GM23338 (cell line): ENCODE measurements around the gene ZNF664. TPM values are rescaled to one million over a fixed set of nuclear protein-coding genes. Genes with fewer than 3 reads are reported as not detected.

Source experiments
- ATAC-seq: fragments of 200-7000 bp; cut with Tn5 transposase; 3 replicates; pipeline ENCODE4 v1.9.1; 2020
- DNase-seq: peaks from one replicate; pipeline ENCODE4 v3.0.0-alpha.2; 2015; ENCODE audit warnings: low spot score
- H2AFZ ChIP-seq: fragments of 200-600 bp; sonication (generic); 2 replicates; pipeline ENCODE4 v1.8.0; 2016; ENCODE audit warnings: antibody characterized with exemption, mild to moderate bottlenecking, moderate library complexity
- H3F3A ChIP-seq: fragments of 200-600 bp; sonication (generic); replicated peaks from 2 replicates; pipeline ENCODE4 v1.8.0; 2017; ENCODE audit warnings: antibody characterized with exemption, mixed run types, low read depth
- H3K27ac ChIP-seq: fragments of 200-600 bp; sonication (generic); 2 replicates; pipeline ENCODE4 v1.6.1; 2016; ENCODE audit warnings: low read depth
- H3K27me3 ChIP-seq: fragments of 200-600 bp; sonication (generic); 2 replicates; pipeline ENCODE4 v1.8.0; 2016; ENCODE audit warnings: mild to moderate bottlenecking, mixed run types, moderate library complexity; ENCODE audit not compliant: insufficient read depth
- H3K36me3 ChIP-seq: fragments of 200-600 bp; sonication (generic); 2 replicates; pipeline ENCODE4 v1.8.0; 2016; ENCODE audit warnings: mild to moderate bottlenecking; ENCODE audit not compliant: insufficient read depth
- H3K4me1 ChIP-seq: fragments of 200-600 bp; sonication (generic); 2 replicates; pipeline ENCODE4 v1.8.0; 2016; ENCODE audit warnings: mild to moderate bottlenecking, moderate library complexity; ENCODE audit not compliant: insufficient read depth
- H3K4me2 ChIP-seq: fragments of 200-600 bp; sonication (generic); 2 replicates; pipeline ENCODE4 v1.7.1; 2017; ENCODE audit warnings: mixed run types
- H3K4me3 ChIP-seq: fragments of 200-600 bp; sonication (generic); 2 replicates; pipeline ENCODE4 v1.6.1; 2016; ENCODE audit warnings: mixed run types
- H3K79me2 ChIP-seq: fragments of 200-600 bp; sonication (generic); replicated peaks from 2 replicates; pipeline ENCODE4 v1.8.0; 2017; ENCODE audit warnings: mild to moderate bottlenecking; ENCODE audit not compliant: insufficient read depth
- H3K9me2 ChIP-seq: fragments of 200-600 bp; sonication (generic); 2 replicates; pipeline ENCODE4 v1.8.0; 2017; ENCODE audit not compliant: insufficient read depth
- H4K20me1 ChIP-seq: fragments of 200-600 bp; sonication (generic); replicated peaks from 2 replicates; pipeline ENCODE4 v1.8.0; 2017; ENCODE audit warnings: mild to moderate bottlenecking; ENCODE audit not compliant: insufficient read depth
- H3K27ac Mint-ChIP-seq: 2 replicates; pipeline ENCODE4 v1.8.0; 2020; ENCODE audit warnings: inconsistent platforms, mild to moderate bottlenecking, moderate library complexity, mixed read lengths
- H3K27me3 Mint-ChIP-seq: 3 replicates; pipeline ENCODE4 v1.8.0; 2022; ENCODE audit warnings: low read depth, mild to moderate bottlenecking, moderate library complexity, mixed read lengths, inconsistent platforms; ENCODE audit not compliant: insufficient read depth, poor library complexity
- H3K36me3 Mint-ChIP-seq: 3 replicates; pipeline ENCODE4 v1.8.0; 2021; ENCODE audit warnings: low read depth, mild to moderate bottlenecking, inconsistent platforms, moderate library complexity, mixed read lengths
- H3K4me1 Mint-ChIP-seq: 3 replicates; pipeline ENCODE4 v1.8.0; 2020; ENCODE audit warnings: mild to moderate bottlenecking, inconsistent platforms, mixed read lengths
- H3K4me3 Mint-ChIP-seq: 3 replicates; pipeline ENCODE4 v1.8.0; 2021; ENCODE audit warnings: moderate library complexity, mild to moderate bottlenecking, inconsistent platforms, mixed read lengths
- H3K9me3 Mint-ChIP-seq: 3 replicates; pipeline ENCODE4 v1.8.0; 2020; ENCODE audit warnings: moderate library complexity, mild to moderate bottlenecking, inconsistent platforms, mixed read lengths
- CREB1 ChIP-seq: fragments of 250-450 bp; sonication (Bioruptor Pico); IDR thresholded peaks from 2 replicates; pipeline ENCODE4 v1.5.0; 2020; ENCODE audit warnings: low read depth, mild to moderate bottlenecking, moderate library complexity
- JUNB ChIP-seq: IDR thresholded peaks from one replicate; pipeline ENCODE4 v1.6.1; 2016; ENCODE audit warnings: antibody characterized with exemption; ENCODE audit not compliant: unreplicated experiment
- POLR2AphosphoS5 ChIP-seq: IDR thresholded peaks from 2 replicates; pipeline ENCODE4 v1.6.1; 2016; ENCODE audit warnings: antibody characterized with exemption, low read depth
- STAT1 ChIP-seq: IDR thresholded peaks from one replicate; pipeline ENCODE4 v1.6.1; 2016; ENCODE audit warnings: antibody characterized with exemption; ENCODE audit not compliant: unreplicated experiment
- polyA plus RNA-seq: library from polyadenylated mRNA; unstranded; fragments of >200 nt; fragmentation: Nextera tagmentation; extraction: Ambion mirVana; gene quantifications from 2 replicates; pipeline ENCODE4 v1.2.1, GENCODE V29; 2016
- total RNA-seq: library from RNA; depleted of rRNA; stranded (reverse); fragments of >200 nt; shearing (Covaris generic); gene quantifications from 2 replicates; pipeline ENCODE4 v1.2.3, GENCODE V29; 2014
- TF ChIP-seq, protein P1 (sequence below): fragments of 250-450 bp; sonication (Bioruptor Pico); IDR thresholded peaks from 2 replicates; pipeline ENCODE4 v1.5.0; 2020; ENCODE audit warnings: mild to moderate bottlenecking, moderate library complexity
- TF ChIP-seq, protein P2 (sequence below): IDR thresholded peaks from 2 replicates; pipeline ENCODE4 v1.6.1; 2016; ENCODE audit warnings: antibody characterized with exemption
- TF ChIP-seq, protein P3 (sequence below): IDR thresholded peaks from one replicate; pipeline ENCODE4 v1.6.1; 2018; ENCODE audit warnings: antibody characterized with exemption; ENCODE audit not compliant: unreplicated experiment

Gene ZNF664
- total and polyA plus RNA-seq, 2 experiments from 2014 or later, result 8.1 to 35.2 TPM

DNA sequence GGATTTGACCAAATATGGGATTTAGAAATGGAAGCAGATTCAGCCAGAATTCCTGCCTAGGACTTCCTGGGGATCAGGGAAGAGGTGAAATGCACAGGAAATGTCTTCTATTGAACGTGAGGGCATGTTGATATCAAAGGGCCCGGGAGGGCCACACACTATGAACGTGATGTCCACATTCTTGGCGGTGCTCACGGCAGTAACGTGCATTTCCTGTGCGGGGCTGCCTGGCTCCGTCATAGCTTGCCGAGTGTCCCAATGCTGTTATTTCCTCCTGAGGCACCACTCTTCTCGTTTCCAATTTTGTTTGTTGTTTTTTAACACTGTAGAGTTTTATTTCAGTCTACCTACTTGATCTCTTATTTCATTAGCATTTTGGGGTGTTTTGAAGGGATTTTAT, 67.3 kb downstream of the ZNF664 start:
- Mint-ChIP-seq H3K4me3 (no peak overlapping the region), H3K27ac (no peak overlapping the region), H3K36me3 (peaks cover 5% of the 10 kb centered on the region; the same call in 2 of the 3 replicates), H3K4me1 (peaks cover 26% of the 10 kb centered on the region), H3K27me3 (peaks cover 3% of the 10 kb centered on the region), H3K9me3 (no peaks in the 10 kb centered on the region; the same call in 2 of the 3 replicates)
- 0 out of 2 replicates have a peak, but pooled peaks cover 3% of the 10 kb centered on the region for H3F3A ChIP-seq
- H3K36me3 ChIP-seq, result no peaks in the 10 kb centered on the region
- DNase-seq (no peak), ATAC-seq (no peak)
- no peak overlapping the region for H3K4me3 ChIP-seq
- TF ChIP-seq, protein P1, sequence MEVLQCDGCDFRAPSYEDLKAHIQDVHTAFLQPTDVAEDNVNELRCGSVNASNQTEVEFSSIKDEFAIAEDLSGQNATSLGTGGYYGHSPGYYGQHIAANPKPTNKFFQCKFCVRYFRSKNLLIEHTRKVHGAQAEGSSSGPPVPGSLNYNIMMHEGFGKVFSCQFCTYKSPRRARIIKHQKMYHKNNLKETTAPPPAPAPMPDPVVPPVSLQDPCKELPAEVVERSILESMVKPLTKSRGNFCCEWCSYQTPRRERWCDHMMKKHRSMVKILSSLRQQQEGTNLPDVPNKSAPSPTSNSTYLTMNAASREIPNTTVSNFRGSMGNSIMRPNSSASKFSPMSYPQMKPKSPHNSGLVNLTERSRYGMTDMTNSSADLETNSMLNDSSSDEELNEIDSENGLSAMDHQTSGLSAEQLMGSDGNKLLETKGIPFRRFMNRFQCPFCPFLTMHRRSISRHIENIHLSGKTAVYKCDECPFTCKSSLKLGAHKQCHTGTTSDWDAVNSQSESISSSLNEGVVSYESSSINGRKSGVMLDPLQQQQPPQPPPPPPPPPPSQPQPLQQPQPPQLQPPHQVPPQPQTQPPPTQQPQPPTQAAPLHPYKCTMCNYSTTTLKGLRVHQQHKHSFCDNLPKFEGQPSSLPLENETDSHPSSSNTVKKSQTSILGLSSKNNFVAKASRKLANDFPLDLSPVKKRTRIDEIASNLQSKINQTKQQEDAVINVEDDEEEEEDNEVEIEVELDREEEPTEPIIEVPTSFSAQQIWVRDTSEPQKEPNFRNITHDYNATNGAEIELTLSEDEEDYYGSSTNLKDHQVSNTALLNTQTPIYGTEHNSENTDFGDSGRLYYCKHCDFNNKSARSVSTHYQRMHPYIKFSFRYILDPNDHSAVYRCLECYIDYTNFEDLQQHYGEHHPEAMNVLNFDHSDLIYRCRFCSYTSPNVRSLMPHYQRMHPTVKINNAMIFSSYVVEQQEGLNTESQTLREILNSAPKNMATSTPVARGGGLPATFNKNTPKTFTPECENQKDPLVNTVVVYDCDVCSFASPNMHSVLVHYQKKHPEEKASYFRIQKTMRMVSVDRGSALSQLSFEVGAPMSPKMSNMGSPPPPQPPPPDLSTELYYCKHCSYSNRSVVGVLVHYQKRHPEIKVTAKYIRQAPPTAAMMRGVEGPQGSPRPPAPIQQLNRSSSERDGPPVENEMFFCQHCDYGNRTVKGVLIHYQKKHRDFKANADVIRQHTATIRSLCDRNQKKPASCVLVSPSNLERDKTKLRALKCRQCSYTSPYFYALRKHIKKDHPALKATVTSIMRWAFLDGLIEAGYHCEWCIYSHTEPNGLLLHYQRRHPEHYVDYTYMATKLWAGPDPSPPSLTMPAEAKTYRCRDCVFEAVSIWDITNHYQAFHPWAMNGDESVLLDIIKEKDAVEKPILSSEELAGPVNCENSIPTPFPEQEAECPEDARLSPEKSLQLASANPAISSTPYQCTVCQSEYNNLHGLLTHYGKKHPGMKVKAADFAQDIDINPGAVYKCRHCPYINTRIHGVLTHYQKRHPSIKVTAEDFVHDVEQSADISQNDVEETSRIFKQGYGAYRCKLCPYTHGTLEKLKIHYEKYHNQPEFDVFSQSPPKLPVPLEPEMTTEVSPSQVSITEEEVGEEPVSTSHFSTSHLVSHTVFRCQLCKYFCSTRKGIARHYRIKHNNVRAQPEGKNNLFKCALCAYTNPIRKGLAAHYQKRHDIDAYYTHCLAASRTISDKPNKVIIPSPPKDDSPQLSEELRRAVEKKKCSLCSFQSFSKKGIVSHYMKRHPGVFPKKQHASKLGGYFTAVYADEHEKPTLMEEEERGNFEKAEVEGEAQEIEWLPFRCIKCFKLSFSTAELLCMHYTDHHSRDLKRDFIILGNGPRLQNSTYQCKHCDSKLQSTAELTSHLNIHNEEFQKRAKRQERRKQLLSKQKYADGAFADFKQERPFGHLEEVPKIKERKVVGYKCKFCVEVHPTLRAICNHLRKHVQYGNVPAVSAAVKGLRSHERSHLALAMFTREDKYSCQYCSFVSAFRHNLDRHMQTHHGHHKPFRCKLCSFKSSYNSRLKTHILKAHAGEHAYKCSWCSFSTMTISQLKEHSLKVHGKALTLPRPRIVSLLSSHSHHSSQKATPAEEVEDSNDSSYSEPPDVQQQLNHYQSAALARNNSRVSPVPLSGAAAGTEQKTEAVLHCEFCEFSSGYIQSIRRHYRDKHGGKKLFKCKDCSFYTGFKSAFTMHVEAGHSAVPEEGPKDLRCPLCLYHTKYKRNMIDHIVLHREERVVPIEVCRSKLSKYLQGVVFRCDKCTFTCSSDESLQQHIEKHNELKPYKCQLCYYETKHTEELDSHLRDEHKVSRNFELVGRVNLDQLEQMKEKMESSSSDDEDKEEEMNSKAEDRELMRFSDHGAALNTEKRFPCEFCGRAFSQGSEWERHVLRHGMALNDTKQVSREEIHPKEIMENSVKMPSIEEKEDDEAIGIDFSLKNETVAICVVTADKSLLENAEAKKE (CRISPR knock-in tag), result no peak
- TF ChIP-seq, protein P2, sequence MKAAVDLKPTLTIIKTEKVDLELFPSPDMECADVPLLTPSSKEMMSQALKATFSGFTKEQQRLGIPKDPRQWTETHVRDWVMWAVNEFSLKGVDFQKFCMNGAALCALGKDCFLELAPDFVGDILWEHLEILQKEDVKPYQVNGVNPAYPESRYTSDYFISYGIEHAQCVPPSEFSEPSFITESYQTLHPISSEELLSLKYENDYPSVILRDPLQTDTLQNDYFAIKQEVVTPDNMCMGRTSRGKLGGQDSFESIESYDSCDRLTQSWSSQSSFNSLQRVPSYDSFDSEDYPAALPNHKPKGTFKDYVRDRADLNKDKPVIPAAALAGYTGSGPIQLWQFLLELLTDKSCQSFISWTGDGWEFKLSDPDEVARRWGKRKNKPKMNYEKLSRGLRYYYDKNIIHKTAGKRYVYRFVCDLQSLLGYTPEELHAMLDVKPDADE, result no peak
- TF ChIP-seq CREB1 (CRISPR knock-in tag) (no peak), STAT1 (no peak)
- no peaks in the 10 kb centered on the region for H3K27me3 ChIP-seq
- no peaks in the 10 kb centered on the region for H3K9me2 ChIP-seq
- H3K4me2 ChIP-seq, result no peak overlapping the region
- H3K4me1 ChIP-seq, result 0 out of 2 replicates have a peak, but pooled peaks cover 8% of the 10 kb centered on the region
- no peak overlapping the region for H3K27ac ChIP-seq
- H3K79me2 ChIP-seq, result no peaks in the 10 kb centered on the region
- no peaks in the 10 kb centered on the region for H4K20me1 ChIP-seq
- H2AFZ ChIP-seq, result no peak overlapping the region

DNA sequence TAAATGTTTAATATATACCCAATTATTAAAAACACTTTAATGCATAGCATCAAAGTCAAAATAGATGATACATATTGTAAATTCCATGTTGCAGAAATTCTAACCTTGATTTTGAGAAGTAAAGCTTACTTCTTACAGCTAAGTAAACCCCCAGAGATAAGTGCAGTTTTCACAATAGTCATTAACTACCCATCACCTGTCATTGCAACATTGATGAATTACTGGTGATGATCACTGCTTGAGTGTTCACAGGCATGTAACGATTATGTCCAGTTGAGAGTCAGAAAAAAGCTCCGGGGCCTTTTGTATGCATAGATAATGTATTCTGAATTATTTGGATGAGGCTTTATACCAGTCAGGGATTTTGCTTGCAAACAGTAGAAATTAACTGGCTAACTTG, 67.7 kb downstream of the ZNF664 start:
- ATAC-seq (no peak), DNase-seq (no peak)
- Mint-ChIP-seq H3K36me3 (peaks cover 5% of the 10 kb centered on the region; the same call in 2 of the 3 replicates), H3K27me3 (peaks cover 7% of the 10 kb centered on the region), H3K4me1 (peaks cover 29% of the 10 kb centered on the region), H3K4me3 (no peak overlapping the region), H3K27ac (no peak overlapping the region), H3K9me3 (no peaks in the 10 kb centered on the region; the same call in 2 of the 3 replicates)
- H3K4me2 ChIP-seq, result no peak overlapping the region
- H3F3A ChIP-seq, result 0 out of 2 replicates have a peak, but pooled peaks cover 3% of the 10 kb centered on the region
- H4K20me1 ChIP-seq, result no peaks in the 10 kb centered on the region
- H3K27me3 ChIP-seq, result no peaks in the 10 kb centered on the region
- H3K79me2 ChIP-seq, result no peaks in the 10 kb centered on the region
- H3K27ac ChIP-seq, result no peak overlapping the region
- H3K9me2 ChIP-seq, result no peaks in the 10 kb centered on the region
- no peaks in the 10 kb centered on the region for H3K36me3 ChIP-seq
- no peak overlapping the region for H2AFZ ChIP-seq
- no peak overlapping the region for H3K4me3 ChIP-seq
- 0 out of 2 replicates have a peak, but pooled peaks cover 12% of the 10 kb centered on the region for H3K4me1 ChIP-seq
- no peak for TF ChIP-seq POLR2AphosphoS5
- no peak for TF ChIP-seq JUNB
- TF ChIP-seq, protein P3, sequence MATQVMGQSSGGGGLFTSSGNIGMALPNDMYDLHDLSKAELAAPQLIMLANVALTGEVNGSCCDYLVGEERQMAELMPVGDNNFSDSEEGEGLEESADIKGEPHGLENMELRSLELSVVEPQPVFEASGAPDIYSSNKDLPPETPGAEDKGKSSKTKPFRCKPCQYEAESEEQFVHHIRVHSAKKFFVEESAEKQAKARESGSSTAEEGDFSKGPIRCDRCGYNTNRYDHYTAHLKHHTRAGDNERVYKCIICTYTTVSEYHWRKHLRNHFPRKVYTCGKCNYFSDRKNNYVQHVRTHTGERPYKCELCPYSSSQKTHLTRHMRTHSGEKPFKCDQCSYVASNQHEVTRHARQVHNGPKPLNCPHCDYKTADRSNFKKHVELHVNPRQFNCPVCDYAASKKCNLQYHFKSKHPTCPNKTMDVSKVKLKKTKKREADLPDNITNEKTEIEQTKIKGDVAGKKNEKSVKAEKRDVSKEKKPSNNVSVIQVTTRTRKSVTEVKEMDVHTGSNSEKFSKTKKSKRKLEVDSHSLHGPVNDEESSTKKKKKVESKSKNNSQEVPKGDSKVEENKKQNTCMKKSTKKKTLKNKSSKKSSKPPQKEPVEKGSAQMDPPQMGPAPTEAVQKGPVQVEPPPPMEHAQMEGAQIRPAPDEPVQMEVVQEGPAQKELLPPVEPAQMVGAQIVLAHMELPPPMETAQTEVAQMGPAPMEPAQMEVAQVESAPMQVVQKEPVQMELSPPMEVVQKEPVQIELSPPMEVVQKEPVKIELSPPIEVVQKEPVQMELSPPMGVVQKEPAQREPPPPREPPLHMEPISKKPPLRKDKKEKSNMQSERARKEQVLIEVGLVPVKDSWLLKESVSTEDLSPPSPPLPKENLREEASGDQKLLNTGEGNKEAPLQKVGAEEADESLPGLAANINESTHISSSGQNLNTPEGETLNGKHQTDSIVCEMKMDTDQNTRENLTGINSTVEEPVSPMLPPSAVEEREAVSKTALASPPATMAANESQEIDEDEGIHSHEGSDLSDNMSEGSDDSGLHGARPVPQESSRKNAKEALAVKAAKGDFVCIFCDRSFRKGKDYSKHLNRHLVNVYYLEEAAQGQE, result no peak
- TF ChIP-seq CREB1 (CRISPR knock-in tag), result no peak
- TF ChIP-seq, protein P2, result no peak
